ENCODE measurements around the gene EXOC6B. TPM values are rescaled to one million over a fixed set of nuclear protein-coding genes. Genes with fewer than 3 reads are reported as not detected.

EXOC6B gene
- total RNA-seq, 1 donor from 2014 or later, result 32.4 TPM

DNA sequence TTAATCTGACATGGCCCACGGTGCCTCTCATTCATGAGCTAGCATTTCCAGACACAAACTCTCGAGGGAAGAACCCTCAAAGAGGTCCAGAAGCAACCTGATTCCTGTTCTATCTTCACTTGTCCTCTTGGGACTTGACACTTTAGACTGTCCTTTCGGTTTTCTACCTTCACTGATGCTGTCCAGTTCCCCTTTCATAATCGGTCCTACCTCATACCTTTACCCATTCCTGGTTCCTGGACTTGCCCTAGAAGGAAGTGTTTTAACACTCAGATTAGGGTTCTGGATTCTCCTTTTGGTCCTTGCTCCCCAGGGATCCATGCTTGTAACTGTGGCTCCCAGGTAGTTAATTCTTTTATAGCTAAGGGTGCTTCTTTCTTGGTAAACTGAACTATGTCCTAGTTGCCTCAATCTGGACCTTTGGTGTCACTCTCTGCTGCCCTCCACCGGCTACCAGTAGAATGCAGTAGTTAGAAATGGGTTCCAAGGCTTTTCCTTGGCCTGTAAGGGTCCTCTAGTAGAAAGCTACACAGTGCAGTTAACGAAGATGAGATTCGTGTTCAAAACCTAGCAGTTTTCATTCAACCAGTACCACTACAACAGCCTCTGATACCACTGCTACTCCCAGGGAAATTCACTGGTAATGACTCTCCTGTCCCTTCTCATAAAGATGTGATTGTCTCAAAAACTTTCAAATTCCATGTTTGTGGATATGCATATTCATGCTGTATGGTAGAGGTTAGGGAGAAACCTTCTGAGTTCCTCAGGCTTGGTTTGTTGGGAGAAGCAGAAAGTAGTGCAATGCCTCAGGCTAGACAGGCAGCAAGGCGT, 500.0 kb downstream of the EXOC6B start:
- Histone ChIP-seq H3K27me3 (no peaks in the 10 kb centered on the region), H3K27ac (no peak overlapping the region), H3K9me3 (no peaks in the 10 kb centered on the region), H3K4me1 (no peaks in the 10 kb centered on the region), H3K4me3 (no peak overlapping the region), H3K36me3 (no peaks in the 10 kb centered on the region)
- TF ChIP-seq, protein P1, sequence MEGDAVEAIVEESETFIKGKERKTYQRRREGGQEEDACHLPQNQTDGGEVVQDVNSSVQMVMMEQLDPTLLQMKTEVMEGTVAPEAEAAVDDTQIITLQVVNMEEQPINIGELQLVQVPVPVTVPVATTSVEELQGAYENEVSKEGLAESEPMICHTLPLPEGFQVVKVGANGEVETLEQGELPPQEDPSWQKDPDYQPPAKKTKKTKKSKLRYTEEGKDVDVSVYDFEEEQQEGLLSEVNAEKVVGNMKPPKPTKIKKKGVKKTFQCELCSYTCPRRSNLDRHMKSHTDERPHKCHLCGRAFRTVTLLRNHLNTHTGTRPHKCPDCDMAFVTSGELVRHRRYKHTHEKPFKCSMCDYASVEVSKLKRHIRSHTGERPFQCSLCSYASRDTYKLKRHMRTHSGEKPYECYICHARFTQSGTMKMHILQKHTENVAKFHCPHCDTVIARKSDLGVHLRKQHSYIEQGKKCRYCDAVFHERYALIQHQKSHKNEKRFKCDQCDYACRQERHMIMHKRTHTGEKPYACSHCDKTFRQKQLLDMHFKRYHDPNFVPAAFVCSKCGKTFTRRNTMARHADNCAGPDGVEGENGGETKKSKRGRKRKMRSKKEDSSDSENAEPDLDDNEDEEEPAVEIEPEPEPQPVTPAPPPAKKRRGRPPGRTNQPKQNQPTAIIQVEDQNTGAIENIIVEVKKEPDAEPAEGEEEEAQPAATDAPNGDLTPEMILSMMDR (IDR thresholded peaks at IDR 0.05), result peak in 1 of 3 experiments; percentile 22
- intact Hi-C loops (cut with DNase I), result no loop called here
- DNase-seq (ENCODE audit: low spot score in 2 of 2), result no peak

DNA sequence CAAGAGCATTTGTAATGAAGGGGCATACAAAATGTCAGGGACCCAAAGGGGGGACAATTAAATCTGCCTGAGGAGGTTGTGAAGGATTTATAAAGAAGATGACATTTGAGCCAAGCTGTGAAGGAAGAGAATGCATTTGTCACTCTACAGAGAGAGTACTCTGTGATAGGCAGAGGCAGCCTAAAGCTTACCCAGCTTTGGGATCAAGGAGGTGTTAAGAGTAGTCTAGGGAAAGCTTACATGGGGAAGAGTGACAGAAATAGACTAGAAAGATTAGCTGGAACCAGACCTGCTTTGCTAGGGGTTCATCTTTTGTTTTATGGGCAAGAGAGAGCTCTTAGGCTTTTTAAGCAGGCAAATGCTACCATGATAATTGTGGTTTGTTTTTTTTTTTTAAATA, 509.1 kb downstream of the EXOC6B start:
- intact Hi-C loops (cut with DNase I), result no loop called here
- DNase-seq (ENCODE audit: low spot score in 2 of 2), result no peak
- Histone ChIP-seq H3K27me3 (no peaks in the 10 kb centered on the region), H3K9me3 (no peaks in the 10 kb centered on the region), H3K27ac (no peak overlapping the region), H3K4me3 (no peak overlapping the region), H3K4me1 (no peaks in the 10 kb centered on the region), H3K36me3 (no peaks in the 10 kb centered on the region)
- TF ChIP-seq, protein P1 (IDR thresholded peaks at IDR 0.05), result no peak

DNA sequence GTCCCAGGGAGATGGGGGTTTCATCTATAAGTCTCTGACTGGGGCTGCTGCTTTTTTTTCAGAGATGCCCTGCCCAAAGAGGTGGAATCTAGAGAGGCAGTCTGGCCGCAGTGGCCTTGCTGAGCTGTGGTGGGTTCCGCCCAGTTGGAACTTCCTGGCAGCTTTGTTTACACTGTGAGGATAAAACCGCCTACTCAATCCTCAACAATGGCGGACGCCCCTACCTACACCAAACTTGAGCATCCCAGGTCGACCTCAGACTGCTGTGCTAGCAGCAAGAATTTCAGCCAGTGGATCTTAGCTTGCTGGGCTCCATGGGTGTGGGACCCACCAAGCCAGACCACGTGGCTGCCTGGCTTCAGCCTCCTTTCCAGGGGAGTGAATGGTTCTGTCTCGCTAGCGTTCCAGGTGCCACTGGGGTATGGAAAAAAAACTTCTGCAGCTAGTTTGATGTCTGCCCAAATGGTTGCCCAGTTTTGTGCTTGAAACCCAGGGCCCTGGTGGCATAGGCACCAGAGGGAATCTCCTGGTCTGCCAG, 525.6 kb downstream of the EXOC6B start:
- Histone ChIP-seq H3K9me3 (peaks cover 0 to 14% of the 10 kb centered on the region in 2 donors), H3K27me3 (no peaks in the 10 kb centered on the region), H3K27ac (no peak overlapping the region), H3K36me3 (no peaks in the 10 kb centered on the region), H3K4me1 (no peaks in the 10 kb centered on the region), H3K4me3 (no peak overlapping the region)
- TF ChIP-seq, protein P1 (IDR thresholded peaks at IDR 0.05), result no peak
- no peak for DNase-seq (ENCODE audit: low spot score in 2 of 2)
- intact Hi-C loops (cut with DNase I), result no loop called here

DNA sequence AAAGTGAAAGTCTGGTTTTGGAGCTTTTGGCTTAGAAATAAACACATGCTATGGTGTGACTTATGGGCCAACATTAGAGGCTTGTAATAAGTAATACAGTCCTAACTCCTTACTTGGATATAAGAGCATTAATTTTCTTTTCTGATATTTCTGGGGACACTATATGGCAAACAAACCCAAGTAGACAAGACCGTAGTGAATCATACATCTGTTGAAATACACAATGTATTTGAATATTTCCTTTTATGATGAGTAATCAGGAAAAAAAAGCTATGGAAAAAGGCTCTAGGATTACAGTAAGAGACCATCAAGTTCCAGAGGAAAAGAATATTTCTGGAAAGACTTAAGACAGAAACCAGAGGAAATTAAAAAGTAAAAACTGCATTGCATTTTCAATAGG, 532.2 kb downstream of the EXOC6B start:
- no peak overlapping the region for H3K27ac ChIP-seq
- TF ChIP-seq, protein P1 (IDR thresholded peaks at IDR 0.05), result no peak
- no peaks in the 10 kb centered on the region for H3K4me1 ChIP-seq
- DNase-seq (ENCODE audit: low spot score in 2 of 2), result no peak
- H3K27me3 ChIP-seq, result no peaks in the 10 kb centered on the region
- no peaks in the 10 kb centered on the region for H3K9me3 ChIP-seq
- H3K36me3 ChIP-seq, result no peaks in the 10 kb centered on the region
- intact Hi-C loops (cut with DNase I), result no loop called here
- H3K4me3 ChIP-seq, result no peak overlapping the region

DNA sequence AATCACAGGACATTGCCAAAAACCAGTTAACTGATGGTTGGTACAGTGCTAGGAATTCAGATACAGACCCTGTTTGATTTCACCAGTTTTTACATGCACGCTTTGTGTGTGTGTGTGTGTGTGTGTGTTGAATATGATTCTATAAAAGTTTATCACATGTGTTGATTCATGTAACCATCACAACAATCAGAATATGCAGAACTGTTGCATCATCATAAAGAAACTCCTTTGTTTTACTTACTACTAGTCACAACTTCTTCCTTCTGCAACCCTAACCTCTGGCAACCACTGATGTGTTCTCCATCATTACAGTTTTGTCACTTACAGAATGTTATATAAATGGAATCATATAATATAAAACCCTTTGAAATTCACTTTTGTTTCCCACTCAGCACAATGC, 533.4 kb downstream of the EXOC6B start:
- Histone ChIP-seq H3K27me3 (no peaks in the 10 kb centered on the region), H3K27ac (no peak overlapping the region), H3K36me3 (no peaks in the 10 kb centered on the region), H3K4me3 (no peak overlapping the region), H3K9me3 (no peaks in the 10 kb centered on the region), H3K4me1 (no peaks in the 10 kb centered on the region)
- intact Hi-C loops (cut with DNase I), result no loop called here
- no peak for DNase-seq (ENCODE audit: low spot score in 2 of 2)
- TF ChIP-seq, protein P1 (IDR thresholded peaks at IDR 0.05), result no peak
